AG09309 (cell line): ENCODE measurements around the gene ARPP19.

Experiments
- DNase-seq: peaks from one replicate; pipeline ENCODE4 v3.0.0-alpha.2; 2010; ENCODE audit warnings: low read depth
- H3K4me3 ChIP-seq: 2 replicates; pipeline ENCODE4 v1.5.1; 2011; ENCODE audit warnings: mild to moderate bottlenecking, low read depth, low read length, moderate library complexity; ENCODE audit not compliant: control insufficient read depth
- CTCF ChIP-seq: IDR thresholded peaks from 2 replicates; pipeline ENCODE4 v1.5.1; 2011; ENCODE audit warnings: mild to moderate bottlenecking, low read depth, low read length, inconsistent platforms; ENCODE audit not compliant: insufficient read depth, control insufficient read depth; ENCODE audit errors: missing control alignments

Gene ARPP19

GRCh38 chr15:52499506-52499905 lies 69.3 kb downstream of the ARPP19 start:
- no peak for TF ChIP-seq CTCF
- H3K4me3 ChIP-seq: no peak overlapping the region
- DNase-seq: no peak

GRCh38 chr15:52498706-52499105 lies 70.1 kb downstream of the ARPP19 start:
- no peak overlapping the region for H3K4me3 ChIP-seq
- no peak for DNase-seq
- no peak for TF ChIP-seq CTCF
